H1 (cell line): ENCODE results near the gene KDM6A. TPM values are rescaled to one million over a fixed set of nuclear protein-coding genes. Genes with fewer than 3 reads are reported as not detected.

Source experiments
- BCL11A ChIP-seq, 2 experiments: IDR thresholded peaks; one replicate each; pipeline ENCODE4 v1.6.1; 2011; ENCODE audit warnings: low read depth in 2 of 2, low read length in 2 of 2, mild to moderate bottlenecking in 2 of 2
- EGR1 ChIP-seq: IDR thresholded peaks from 2 replicates; pipeline ENCODE4 v1.6.1; 2011; ENCODE audit warnings: low read depth, low read length, borderline replicate concordance
- JUN ChIP-seq: IDR thresholded peaks from 2 replicates; pipeline ENCODE4 v1.6.1; 2011; ENCODE audit warnings: low read depth, mild to moderate bottlenecking, improper control_type of control experiment, low read length
- YY1 ChIP-seq: IDR thresholded peaks from 2 replicates; pipeline ENCODE4 v1.6.1; 2011; ENCODE audit warnings: low read depth, mild to moderate bottlenecking, low read length
- polyA plus RNA-seq, 7 experiments: library from polyadenylated mRNA; depleted of rRNA in 3 of 7; stranded (reverse) in 5 of 7; unstranded in 2 of 7; fragments of >200 nt in 5 of 7; fragments of 200-250 nt in 2 of 7; gene quantifications; 1 replicate in 5 of 7; 2 replicates in 1 of 7; 4 replicates in 1 of 7; pipeline versions ENCODE4 v1.2.1 to v1.2.3, GENCODE V29; 2011 to 2013; ENCODE audit warnings: missing spikeins in 2 of 7, mixed read lengths in 2 of 7
- total RNA-seq: library from RNA; stranded (reverse); fragmentation: NEBNext Ultra II Directional; extraction: Animal tissue kit (Norgen Biotek cat#: 25700); gene quantifications from 2 replicates; pipeline ENCODE4 v1.2.1, GENCODE V29; 2021

Gene KDM6A
- total and polyA plus RNA-seq, 2 of the 8 experiments (the other 6 are each of a cell fraction or from before 2014, with no cell fraction given), result 43.5 to 58.4 TPM

GRCh38 chrX:44975666-44976263, 102.8 kb downstream of the KDM6A start (continued):
- TF ChIP-seq YY1 (no peak), JUN (no peak), BCL11A (IDR thresholded peaks at IDR 0.05; ENCODE audit: low read depth in 2 of 2, low read length in 2 of 2) (no peak), EGR1 (no peak)
- TF ChIP-seq, all 59 proteins: peak for 0
